ENCODE results near the gene DLG2. TPM values are rescaled to one million over a fixed set of nuclear protein-coding genes. Genes with fewer than 3 reads are reported as not detected.

DLG2 gene
- polyA plus RNA-seq, 3 donors = 0.24 to 0.39 TPM; not detected in 1

DNA sequence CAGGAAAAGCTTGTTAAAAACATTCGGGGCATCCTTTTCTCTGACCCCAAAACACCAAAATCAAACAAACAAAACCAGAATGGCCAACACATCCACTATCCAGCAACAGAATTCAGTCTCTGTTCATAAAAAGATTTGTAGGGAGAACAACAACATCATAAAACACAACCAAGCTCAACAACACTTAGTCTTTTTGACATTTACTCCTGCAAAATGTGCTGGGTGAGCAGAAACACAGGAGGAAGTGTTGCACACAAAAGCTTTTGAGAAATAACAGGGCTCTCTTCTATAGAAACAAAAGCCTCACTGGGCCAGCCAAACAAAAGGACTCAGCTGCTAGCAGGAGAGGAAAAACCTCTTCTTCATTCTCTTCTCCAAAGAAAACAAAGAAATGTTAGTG lies 1604.9 kb downstream of the DLG2 start:
- Mint-ChIP-seq H3K9me3 (peaks cover 0 to 3% (median 0%) of the 10 kb centered on the region in 7 donors), H3K4me1 (no peaks in the 10 kb centered on the region), H3K36me3 (no peaks in the 10 kb centered on the region), H3K4me3 (no peak overlapping the region), H3K27ac (no peak overlapping the region), H3K27me3 (ENCODE audit: low read depth in 3 of 3) (peaks cover 0 to 1% (median 0%) of the 10 kb centered on the region in 3 donors)
- TF ChIP-seq, protein P1, sequence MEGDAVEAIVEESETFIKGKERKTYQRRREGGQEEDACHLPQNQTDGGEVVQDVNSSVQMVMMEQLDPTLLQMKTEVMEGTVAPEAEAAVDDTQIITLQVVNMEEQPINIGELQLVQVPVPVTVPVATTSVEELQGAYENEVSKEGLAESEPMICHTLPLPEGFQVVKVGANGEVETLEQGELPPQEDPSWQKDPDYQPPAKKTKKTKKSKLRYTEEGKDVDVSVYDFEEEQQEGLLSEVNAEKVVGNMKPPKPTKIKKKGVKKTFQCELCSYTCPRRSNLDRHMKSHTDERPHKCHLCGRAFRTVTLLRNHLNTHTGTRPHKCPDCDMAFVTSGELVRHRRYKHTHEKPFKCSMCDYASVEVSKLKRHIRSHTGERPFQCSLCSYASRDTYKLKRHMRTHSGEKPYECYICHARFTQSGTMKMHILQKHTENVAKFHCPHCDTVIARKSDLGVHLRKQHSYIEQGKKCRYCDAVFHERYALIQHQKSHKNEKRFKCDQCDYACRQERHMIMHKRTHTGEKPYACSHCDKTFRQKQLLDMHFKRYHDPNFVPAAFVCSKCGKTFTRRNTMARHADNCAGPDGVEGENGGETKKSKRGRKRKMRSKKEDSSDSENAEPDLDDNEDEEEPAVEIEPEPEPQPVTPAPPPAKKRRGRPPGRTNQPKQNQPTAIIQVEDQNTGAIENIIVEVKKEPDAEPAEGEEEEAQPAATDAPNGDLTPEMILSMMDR (IDR thresholded peaks at IDR 0.05) = no peak
- no peak overlapping the region for H3K4me2 ChIP-seq (replicated peaks; ENCODE audit: extremely low read depth, low read length, poor library complexity, severe bottlenecking)
- intact Hi-C loops (cut with micrococcal nuclease) = no loop called here
- no peaks in the 10 kb centered on the region for H3K9me3 ChIP-seq (replicated peaks in 1 of 2; ENCODE audit: control insufficient read depth in 1 of 2, insufficient read depth in 1 of 2, low read length in 2 of 2)
- no peaks in the 10 kb centered on the region for H3K79me2 ChIP-seq (ENCODE audit: insufficient read depth, low read length)
- H4K20me1 ChIP-seq (ENCODE audit: insufficient read depth, low read length) = no peaks in the 10 kb centered on the region
- H3K9ac ChIP-seq (ENCODE audit: insufficient read depth, low read length, poor library complexity, severe bottlenecking) = no peak overlapping the region
- no peaks in the 10 kb centered on the region for H3K36me3 ChIP-seq (replicated peaks in 1 of 2; ENCODE audit: control insufficient read depth in 1 of 2, insufficient read depth in 2 of 2, low read length in 2 of 2)
- no peaks in the 10 kb centered on the region for H3K4me1 ChIP-seq (ENCODE audit: control insufficient read depth in 1 of 2, insufficient read depth in 2 of 2, low read length in 2 of 2)
- WGBS (ENCODE audit: insufficient coverage) = no CpG with 5 or more reads among the region's 1 CpG
- no peaks in the 10 kb centered on the region for H3K27me3 ChIP-seq (ENCODE audit: control insufficient read depth in 2 of 2, insufficient read depth in 2 of 2, low read length in 2 of 2)
- no peak for DNase-seq
- no peak overlapping the region for H2AFZ ChIP-seq (ENCODE audit: insufficient read depth, low read depth, low read length, poor library complexity, severe bottlenecking)
- H3K4me3 ChIP-seq (replicated peaks in 1 of 3; ENCODE audit: low read depth in 2 of 3, low read length in 3 of 3) = no peak overlapping the region
- no peak overlapping the region for H3K27ac ChIP-seq (ENCODE audit: low read depth in 1 of 2, low read length in 2 of 2)

DNA sequence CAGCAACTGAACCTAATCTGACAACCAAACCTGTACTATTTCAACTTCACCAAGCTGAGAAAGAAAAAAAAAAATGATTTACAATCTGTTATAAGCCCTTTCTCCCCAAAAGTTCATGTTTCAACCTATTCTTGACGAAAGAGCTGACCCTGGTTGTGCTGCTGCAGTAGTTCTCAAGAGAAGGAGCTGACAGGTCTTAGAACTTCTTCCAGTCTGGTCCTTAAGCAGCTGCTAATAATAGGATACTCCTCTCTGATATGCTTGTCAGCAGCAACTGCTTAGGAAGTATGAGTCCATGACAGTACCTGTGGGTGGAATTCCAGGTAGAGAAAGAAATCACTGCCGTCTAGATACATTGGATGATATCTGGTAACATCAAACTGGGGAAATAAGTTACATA lies 1605.9 kb downstream of the DLG2 start:
- H3K4me2 ChIP-seq (replicated peaks; ENCODE audit: extremely low read depth, low read length, poor library complexity, severe bottlenecking) = no peak overlapping the region
- H3K27ac ChIP-seq (ENCODE audit: low read depth in 1 of 2, low read length in 2 of 2) = no peak overlapping the region
- Mint-ChIP-seq H3K9me3 (peaks cover 0 to 3% (median 0%) of the 10 kb centered on the region in 7 donors), H3K27me3 (ENCODE audit: low read depth in 3 of 3) (peaks cover 0 to 1% (median 0%) of the 10 kb centered on the region in 3 donors), H3K27ac (no peak overlapping the region), H3K36me3 (no peaks in the 10 kb centered on the region), H3K4me1 (no peaks in the 10 kb centered on the region), H3K4me3 (no peak overlapping the region)
- no CpG with 5 or more reads among the region's 2 CpGs for WGBS (ENCODE audit: insufficient coverage)
- H3K9ac ChIP-seq (ENCODE audit: insufficient read depth, low read length, poor library complexity, severe bottlenecking) = no peak overlapping the region
- no peak overlapping the region for H3K4me3 ChIP-seq (replicated peaks in 1 of 3; ENCODE audit: low read depth in 2 of 3, low read length in 3 of 3)
- no peaks in the 10 kb centered on the region for H3K9me3 ChIP-seq (replicated peaks in 1 of 2; ENCODE audit: control insufficient read depth in 1 of 2, insufficient read depth in 1 of 2, low read length in 2 of 2)
- no peaks in the 10 kb centered on the region for H3K36me3 ChIP-seq (replicated peaks in 1 of 2; ENCODE audit: control insufficient read depth in 1 of 2, insufficient read depth in 2 of 2, low read length in 2 of 2)
- H3K27me3 ChIP-seq (ENCODE audit: control insufficient read depth in 2 of 2, insufficient read depth in 2 of 2, low read length in 2 of 2) = no peaks in the 10 kb centered on the region
- DNase-seq = no peak
- H3K79me2 ChIP-seq (ENCODE audit: insufficient read depth, low read length) = no peaks in the 10 kb centered on the region
- H3K4me1 ChIP-seq (ENCODE audit: control insufficient read depth in 1 of 2, insufficient read depth in 2 of 2, low read length in 2 of 2) = no peaks in the 10 kb centered on the region
- intact Hi-C loops (cut with micrococcal nuclease) = no loop called here
- H4K20me1 ChIP-seq (ENCODE audit: insufficient read depth, low read length) = no peaks in the 10 kb centered on the region
- H2AFZ ChIP-seq (ENCODE audit: insufficient read depth, low read depth, low read length, poor library complexity, severe bottlenecking) = no peak overlapping the region
- TF ChIP-seq, protein P1 (IDR thresholded peaks at IDR 0.05) = no peak

Measured in CD14-positive monocyte (primary cell).